SK-N-SH treated with all-trans-retinoic acid at 6 μM for 48 hours (cell line): ENCODE results near the gene DIP2C.
"Not testable (repeated sequence)": the region's sequence is repeated elsewhere in the genome, so short reads cannot be mapped to it uniquely, and the experiment has no call there.

Experiments used
- ATAC-seq: fragments of 200-7000 bp; cut with Tn5 transposase; 3 replicates; pipeline ENCODE4 v1.9.1; 2020; ENCODE audit warnings: mild to moderate bottlenecking, moderate library complexity
- ARNTL ChIP-seq: fragments of 450-650 bp; formaldehyde crosslinking; IDR thresholded peaks from 2 replicates; pipeline ENCODE4 v1.5.0; 2020; ENCODE audit warnings: low read depth, mild to moderate bottlenecking, moderate library complexity, borderline replicate concordance
- BACH2 ChIP-seq: fragments of 250-450 bp; sonication (Bioruptor Pico); IDR thresholded peaks from 2 replicates; pipeline ENCODE4 v1.9.0; 2021; ENCODE audit warnings: mild to moderate bottlenecking, borderline replicate concordance
- CSDC2 ChIP-seq: fragments of 250-450 bp; sonication (Bioruptor Pico); IDR thresholded peaks from 2 replicates; pipeline ENCODE4 v1.5.0; 2020; ENCODE audit warnings: mild to moderate bottlenecking, moderate library complexity
- ESRRG ChIP-seq: fragments of 250-450 bp; sonication (Bioruptor Pico); IDR thresholded peaks from 2 replicates; pipeline ENCODE4 v1.6.1; 2021; ENCODE audit warnings: mild to moderate bottlenecking
- PPARA ChIP-seq: fragments of 250-450 bp; sonication (Bioruptor Pico); IDR thresholded peaks from 2 replicates; pipeline ENCODE4 v1.5.0; 2020; ENCODE audit warnings: mild to moderate bottlenecking, borderline replicate concordance
- SNAI2 ChIP-seq: fragments of 250-450 bp; sonication (Bioruptor Pico); IDR thresholded peaks from 2 replicates; pipeline ENCODE4 v1.5.0; 2020; ENCODE audit warnings: mild to moderate bottlenecking, moderate library complexity
- TCF4 ChIP-seq: fragments of 250-450 bp; sonication (Bioruptor Pico); IDR thresholded peaks from 2 replicates; pipeline ENCODE4 v1.8.0; 2021; ENCODE audit warnings: mild to moderate bottlenecking, moderate library complexity, borderline replicate concordance
- TOX ChIP-seq: fragments of 250-450 bp; sonication (Bioruptor Pico); IDR thresholded peaks from 2 replicates; pipeline ENCODE4 v1.8.0; 2021; ENCODE audit warnings: mild to moderate bottlenecking, moderate library complexity, borderline replicate concordance
- ZC3H10 ChIP-seq: fragments of 250-450 bp; sonication (Bioruptor Pico); IDR thresholded peaks from 2 replicates; pipeline ENCODE4 v1.5.1; 2021; ENCODE audit warnings: mild to moderate bottlenecking, moderate library complexity
- ZFP3 ChIP-seq: fragments of 250-450 bp; sonication (Bioruptor Pico); IDR thresholded peaks from 2 replicates; pipeline ENCODE4 v1.5.0; 2020; ENCODE audit warnings: mild to moderate bottlenecking, moderate library complexity
- ZFP30 ChIP-seq: fragments of 450-650 bp; formaldehyde crosslinking; IDR thresholded peaks from 2 replicates; pipeline ENCODE4 v1.5.0; 2022; ENCODE audit warnings: mild to moderate bottlenecking, moderate library complexity
- ZNF565 ChIP-seq: fragments of 450-650 bp; formaldehyde crosslinking; conservative IDR thresholded peaks from 2 replicates; pipeline ENCODE4 v1.5.0; 2020; ENCODE audit warnings: low read depth, mild to moderate bottlenecking, moderate library complexity
- ZNF70 ChIP-seq: fragments of 450-650 bp; formaldehyde crosslinking; IDR thresholded peaks from 2 replicates; pipeline ENCODE4 v1.5.0; 2020; ENCODE audit warnings: mild to moderate bottlenecking, moderate library complexity
- ZNF8 ChIP-seq: fragments of 450-650 bp; formaldehyde crosslinking; IDR thresholded peaks from 2 replicates; pipeline ENCODE4 v1.5.0; 2020; ENCODE audit warnings: mild to moderate bottlenecking, moderate library complexity
- TF ChIP-seq, protein P1 (sequence below): fragments of 250-450 bp; sonication (Bioruptor Pico); IDR thresholded peaks from 2 replicates; pipeline ENCODE4 v1.8.0; 2021; ENCODE audit warnings: low read depth, mild to moderate bottlenecking, moderate library complexity, borderline replicate concordance
- TF ChIP-seq, protein P2 (sequence below): fragments of 250-450 bp; sonication (Bioruptor Pico); IDR thresholded peaks from 2 replicates; pipeline ENCODE4 v1.5.1; 2021; ENCODE audit warnings: mild to moderate bottlenecking, moderate library complexity
- TF ChIP-seq, protein P3 (sequence below): fragments of 250-450 bp; sonication (Bioruptor Pico); IDR thresholded peaks from 2 replicates; pipeline ENCODE4 v1.5.0; 2020; ENCODE audit warnings: mild to moderate bottlenecking, moderate library complexity
- TF ChIP-seq, protein P4 (sequence below): fragments of 250-450 bp; sonication (Bioruptor Pico); IDR thresholded peaks from 2 replicates; pipeline ENCODE4 v1.8.0; 2020; ENCODE audit warnings: mild to moderate bottlenecking, moderate library complexity, borderline replicate concordance

The DIP2C gene

DNA sequence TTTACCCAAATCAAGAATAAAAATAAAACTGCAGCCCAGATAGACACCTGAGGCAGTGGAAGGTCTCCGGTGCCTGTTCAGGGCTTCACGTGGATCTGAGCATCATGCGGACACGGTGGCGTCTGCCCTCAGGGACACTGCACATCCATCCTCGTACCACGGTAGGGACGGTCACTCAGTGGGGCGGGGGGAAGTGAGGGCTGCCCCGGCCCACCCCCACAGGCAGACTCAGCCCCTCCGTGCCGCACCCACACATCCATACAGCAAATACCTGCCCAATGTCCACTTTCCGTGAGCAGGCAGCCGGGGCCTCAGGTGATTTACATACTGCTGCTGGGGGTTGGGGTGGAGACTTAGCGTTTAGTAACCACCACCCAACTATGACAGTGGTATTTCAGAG is 207.8 kb downstream of the DIP2C start:
- ATAC-seq: peak; percentile 18; the same call in 1 of the 3 replicates
- TF ChIP-seq CSDC2 (CRISPR knock-in tag): no peak
- no peak for TF ChIP-seq ZNF565 (CRISPR knock-in tag)

DNA sequence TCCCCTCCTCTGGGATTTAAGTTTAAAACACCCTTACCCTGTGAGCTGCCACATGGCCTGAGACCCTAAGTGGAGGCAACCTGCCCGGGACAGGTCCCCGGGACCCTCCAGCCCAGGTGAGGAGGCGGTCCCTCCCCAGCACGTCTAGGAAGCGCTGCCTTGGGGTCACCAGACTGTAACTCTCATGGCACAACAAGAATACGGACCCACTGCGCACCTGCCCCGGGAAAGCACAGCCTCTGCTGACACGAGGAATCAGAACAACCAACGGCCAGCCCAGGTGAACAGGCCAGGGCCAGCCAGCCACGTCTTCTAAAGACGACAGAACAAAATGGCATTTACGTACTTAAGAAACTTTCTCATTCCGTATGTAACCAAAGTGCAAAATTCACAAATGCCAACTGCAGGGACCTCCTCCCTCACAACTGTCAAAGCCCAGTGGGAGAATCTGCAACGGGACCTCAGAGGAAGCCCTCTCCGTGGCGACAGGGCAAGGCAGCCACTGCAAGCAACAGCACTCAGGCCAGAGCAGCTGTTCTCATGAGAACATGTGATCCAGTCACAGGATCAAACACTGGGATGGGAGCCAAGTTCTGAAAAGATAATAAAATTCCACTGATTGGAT is 208.4 kb downstream of the DIP2C start:
- peak; percentile 59 for ATAC-seq

DNA sequence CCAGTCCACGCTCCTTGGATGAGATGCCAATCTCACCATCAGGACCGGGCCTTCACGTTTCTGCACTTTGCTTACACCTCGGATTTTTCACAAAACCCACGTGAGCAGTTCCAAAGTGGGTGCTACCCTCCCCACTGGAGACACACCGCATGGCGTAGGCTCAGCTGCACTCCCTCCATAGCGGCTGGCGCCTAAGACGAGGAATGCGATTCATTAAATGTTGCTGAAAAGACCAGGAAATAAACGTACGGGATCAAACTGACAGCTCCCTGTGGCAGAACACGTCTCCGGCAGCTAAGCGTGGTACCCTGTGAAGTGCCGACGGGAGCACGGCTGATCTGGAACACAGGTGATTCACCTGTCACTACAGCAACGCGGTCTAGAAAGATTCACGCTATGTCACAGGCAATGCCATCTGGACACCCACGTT is 209.0 kb downstream of the DIP2C start:
- ATAC-seq: no peak
- TF ChIP-seq, protein P1, sequence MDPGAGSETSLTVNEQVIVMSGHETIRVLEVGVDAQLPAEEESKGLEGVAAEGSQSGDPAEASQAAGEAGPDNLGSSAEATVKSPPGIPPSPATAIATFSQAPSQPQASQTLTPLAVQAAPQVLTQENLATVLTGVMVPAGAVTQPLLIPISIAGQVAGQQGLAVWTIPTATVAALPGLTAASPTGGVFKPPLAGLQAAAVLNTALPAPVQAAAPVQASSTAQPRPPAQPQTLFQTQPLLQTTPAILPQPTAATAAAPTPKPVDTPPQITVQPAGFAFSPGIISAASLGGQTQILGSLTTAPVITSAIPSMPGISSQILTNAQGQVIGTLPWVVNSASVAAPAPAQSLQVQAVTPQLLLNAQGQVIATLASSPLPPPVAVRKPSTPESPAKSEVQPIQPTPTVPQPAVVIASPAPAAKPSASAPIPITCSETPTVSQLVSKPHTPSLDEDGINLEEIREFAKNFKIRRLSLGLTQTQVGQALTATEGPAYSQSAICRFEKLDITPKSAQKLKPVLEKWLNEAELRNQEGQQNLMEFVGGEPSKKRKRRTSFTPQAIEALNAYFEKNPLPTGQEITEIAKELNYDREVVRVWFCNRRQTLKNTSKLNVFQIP (CRISPR knock-in tag): no peak
- TF ChIP-seq, protein P2, sequence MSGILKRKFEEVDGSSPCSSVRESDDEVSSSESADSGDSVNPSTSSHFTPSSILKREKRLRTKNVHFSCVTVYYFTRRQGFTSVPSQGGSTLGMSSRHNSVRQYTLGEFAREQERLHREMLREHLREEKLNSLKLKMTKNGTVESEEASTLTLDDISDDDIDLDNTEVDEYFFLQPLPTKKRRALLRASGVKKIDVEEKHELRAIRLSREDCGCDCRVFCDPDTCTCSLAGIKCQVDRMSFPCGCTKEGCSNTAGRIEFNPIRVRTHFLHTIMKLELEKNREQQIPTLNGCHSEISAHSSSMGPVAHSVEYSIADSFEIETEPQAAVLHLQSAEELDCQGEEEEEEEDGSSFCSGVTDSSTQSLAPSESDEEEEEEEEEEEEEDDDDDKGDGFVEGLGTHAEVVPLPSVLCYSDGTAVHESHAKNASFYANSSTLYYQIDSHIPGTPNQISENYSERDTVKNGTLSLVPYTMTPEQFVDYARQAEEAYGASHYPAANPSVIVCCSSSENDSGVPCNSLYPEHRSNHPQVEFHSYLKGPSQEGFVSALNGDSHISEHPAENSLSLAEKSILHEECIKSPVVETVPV (CRISPR knock-in tag): no peak
- TF ChIP-seq ZFP3 (CRISPR knock-in tag) (no peak), BACH2 (no peak), TCF4 (CRISPR knock-in tag) (no peak), CSDC2 (CRISPR knock-in tag) (no peak), PPARA (CRISPR knock-in tag) (no peak), SNAI2 (no peak), ESRRG (CRISPR knock-in tag) (no peak), ARNTL (CRISPR knock-in tag) (no peak), ZNF70 (CRISPR knock-in tag) (no peak), TOX (CRISPR knock-in tag) (no peak), ZNF8 (no peak), ZFP30 (CRISPR knock-in tag) (no peak)
- TF ChIP-seq, protein P3, sequence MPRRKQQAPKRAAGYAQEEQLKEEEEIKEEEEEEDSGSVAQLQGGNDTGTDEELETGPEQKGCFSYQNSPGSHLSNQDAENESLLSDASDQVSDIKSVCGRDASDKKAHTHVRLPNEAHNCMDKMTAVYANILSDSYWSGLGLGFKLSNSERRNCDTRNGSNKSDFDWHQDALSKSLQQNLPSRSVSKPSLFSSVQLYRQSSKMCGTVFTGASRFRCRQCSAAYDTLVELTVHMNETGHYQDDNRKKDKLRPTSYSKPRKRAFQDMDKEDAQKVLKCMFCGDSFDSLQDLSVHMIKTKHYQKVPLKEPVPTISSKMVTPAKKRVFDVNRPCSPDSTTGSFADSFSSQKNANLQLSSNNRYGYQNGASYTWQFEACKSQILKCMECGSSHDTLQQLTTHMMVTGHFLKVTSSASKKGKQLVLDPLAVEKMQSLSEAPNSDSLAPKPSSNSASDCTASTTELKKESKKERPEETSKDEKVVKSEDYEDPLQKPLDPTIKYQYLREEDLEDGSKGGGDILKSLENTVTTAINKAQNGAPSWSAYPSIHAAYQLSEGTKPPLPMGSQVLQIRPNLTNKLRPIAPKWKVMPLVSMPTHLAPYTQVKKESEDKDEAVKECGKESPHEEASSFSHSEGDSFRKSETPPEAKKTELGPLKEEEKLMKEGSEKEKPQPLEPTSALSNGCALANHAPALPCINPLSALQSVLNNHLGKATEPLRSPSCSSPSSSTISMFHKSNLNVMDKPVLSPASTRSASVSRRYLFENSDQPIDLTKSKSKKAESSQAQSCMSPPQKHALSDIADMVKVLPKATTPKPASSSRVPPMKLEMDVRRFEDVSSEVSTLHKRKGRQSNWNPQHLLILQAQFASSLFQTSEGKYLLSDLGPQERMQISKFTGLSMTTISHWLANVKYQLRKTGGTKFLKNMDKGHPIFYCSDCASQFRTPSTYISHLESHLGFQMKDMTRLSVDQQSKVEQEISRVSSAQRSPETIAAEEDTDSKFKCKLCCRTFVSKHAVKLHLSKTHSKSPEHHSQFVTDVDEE (CRISPR knock-in tag): no peak
- TF ChIP-seq, protein P4, sequence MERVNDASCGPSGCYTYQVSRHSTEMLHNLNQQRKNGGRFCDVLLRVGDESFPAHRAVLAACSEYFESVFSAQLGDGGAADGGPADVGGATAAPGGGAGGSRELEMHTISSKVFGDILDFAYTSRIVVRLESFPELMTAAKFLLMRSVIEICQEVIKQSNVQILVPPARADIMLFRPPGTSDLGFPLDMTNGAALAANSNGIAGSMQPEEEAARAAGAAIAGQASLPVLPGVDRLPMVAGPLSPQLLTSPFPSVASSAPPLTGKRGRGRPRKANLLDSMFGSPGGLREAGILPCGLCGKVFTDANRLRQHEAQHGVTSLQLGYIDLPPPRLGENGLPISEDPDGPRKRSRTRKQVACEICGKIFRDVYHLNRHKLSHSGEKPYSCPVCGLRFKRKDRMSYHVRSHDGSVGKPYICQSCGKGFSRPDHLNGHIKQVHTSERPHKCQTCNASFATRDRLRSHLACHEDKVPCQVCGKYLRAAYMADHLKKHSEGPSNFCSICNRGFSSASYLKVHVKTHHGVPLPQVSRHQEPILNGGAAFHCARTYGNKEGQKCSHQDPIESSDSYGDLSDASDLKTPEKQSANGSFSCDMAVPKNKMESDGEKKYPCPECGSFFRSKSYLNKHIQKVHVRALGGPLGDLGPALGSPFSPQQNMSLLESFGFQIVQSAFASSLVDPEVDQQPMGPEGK (CRISPR knock-in tag): no peak
- TF ChIP-seq, all 23 proteins: peak for 0

More for the DNA sequence above, 208.4 kb downstream of the DIP2C start:
- no peak for TF ChIP-seq ZC3H10
- peak; percentile 40; the same call in 1 of the 2 replicates for TF ChIP-seq TCF4 (CRISPR knock-in tag)

DNA sequence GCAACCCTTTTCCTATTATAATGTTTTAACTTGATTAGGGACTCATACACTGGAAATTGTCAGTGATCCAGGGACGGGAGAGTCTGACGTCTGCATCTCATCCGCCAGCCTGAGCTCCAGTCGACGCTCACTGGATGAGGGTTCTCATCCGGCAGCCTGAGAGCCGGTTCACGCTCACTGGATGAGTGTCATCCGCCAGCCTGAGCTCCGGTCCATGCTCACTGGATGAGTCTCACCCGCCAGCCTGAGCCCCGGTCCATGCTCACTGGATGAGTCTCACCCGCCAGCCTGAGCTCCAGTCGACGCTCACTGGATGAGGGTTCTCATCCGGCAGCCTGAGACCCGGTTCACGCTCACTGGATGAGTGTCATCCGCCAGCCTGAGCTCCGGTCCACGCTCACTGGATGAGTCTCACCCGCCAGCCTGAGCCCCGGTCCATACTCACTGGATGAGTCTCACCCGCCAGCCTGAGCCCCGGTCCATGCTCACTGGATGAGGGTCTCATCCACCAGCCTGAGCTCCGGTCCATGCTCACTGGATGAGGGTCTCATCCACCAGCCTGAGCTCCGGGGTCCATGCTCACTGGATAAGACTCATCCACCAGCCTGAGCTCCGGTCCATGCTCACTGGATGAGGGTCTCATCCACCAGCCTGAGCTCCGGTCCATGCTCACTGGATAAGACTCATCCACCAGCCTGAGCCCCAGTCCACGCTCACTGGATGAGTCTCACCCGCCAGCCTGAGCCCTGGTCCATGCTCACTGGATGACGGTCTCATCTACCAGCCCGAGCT is 209.6 kb downstream of the DIP2C start:
- not testable (repeated sequence) for ATAC-seq
